Measurements from ENCODE around the gene TNNT3.

Gene TNNT3

GRCh38 chr11:1909524-1909923, 10.0 kb upstream of the TNNT3 start:
- Histone ChIP-seq H3K27ac (ENCODE audit: low read depth, low read length) (no peak overlapping the region), H3K36me3 (ENCODE audit: insufficient read depth, low read length) (no peaks in the 10 kb centered on the region), H3K27me3 (ENCODE audit: control insufficient read depth in 1 of 2, insufficient read depth in 2 of 2, low read length in 2 of 2) (no peaks in the 10 kb centered on the region), H3K4me3 (ENCODE audit: low read depth in 1 of 2, low read length in 2 of 2) (no peak overlapping the region), H3K4me1 (ENCODE audit: insufficient read depth, low read length) (peaks cover 7% of the 10 kb centered on the region), H3K9ac (ENCODE audit: low read length) (no peak overlapping the region), H3K9me3 (ENCODE audit: low read length) (no peaks in the 10 kb centered on the region)

GRCh38 chr11:1912289-1912878, 7.1 kb upstream of the TNNT3 start:
- Histone ChIP-seq H3K9me3 (ENCODE audit: low read length) (no peaks in the 10 kb centered on the region), H3K27me3 (ENCODE audit: control insufficient read depth in 1 of 2, insufficient read depth in 2 of 2, low read length in 2 of 2) (no peaks in the 10 kb centered on the region), H3K27ac (ENCODE audit: low read depth, low read length) (no peak overlapping the region), H3K36me3 (ENCODE audit: insufficient read depth, low read length) (no peaks in the 10 kb centered on the region), H3K4me1 (ENCODE audit: insufficient read depth, low read length) (peaks cover 7% of the 10 kb centered on the region), H3K4me3 (ENCODE audit: low read depth in 1 of 2, low read length in 2 of 2) (no peak overlapping the region), H3K9ac (ENCODE audit: low read length) (no peak overlapping the region)

GRCh38 chr11:1913271-1914060, 6.0 kb upstream of the TNNT3 start:
- Histone ChIP-seq H3K27me3 (ENCODE audit: control insufficient read depth in 1 of 2, insufficient read depth in 2 of 2, low read length in 2 of 2) (no peaks in the 10 kb centered on the region), H3K4me1 (ENCODE audit: insufficient read depth, low read length) (peaks cover 6% of the 10 kb centered on the region), H3K36me3 (ENCODE audit: insufficient read depth, low read length) (no peaks in the 10 kb centered on the region), H3K9ac (ENCODE audit: low read length) (no peak overlapping the region), H3K4me3 (ENCODE audit: low read depth in 1 of 2, low read length in 2 of 2) (no peak overlapping the region), H3K27ac (ENCODE audit: low read depth, low read length) (no peak overlapping the region), H3K9me3 (ENCODE audit: low read length) (no peaks in the 10 kb centered on the region)

- H3K36me3 ChIP-seq (ENCODE audit: insufficient read depth, low read length), result no peaks in the 10 kb centered on the region
- no peak overlapping the region for H3K4me3 ChIP-seq (ENCODE audit: low read depth in 1 of 2, low read length in 2 of 2)
- no peak overlapping the region for H3K9ac ChIP-seq (ENCODE audit: low read length)
- no peak overlapping the region for H3K27ac ChIP-seq (ENCODE audit: low read depth, low read length)
- no peaks in the 10 kb centered on the region for H3K4me1 ChIP-seq (ENCODE audit: insufficient read depth, low read length)
- H3K27me3 ChIP-seq (ENCODE audit: control insufficient read depth in 1 of 2, insufficient read depth in 2 of 2, low read length in 2 of 2), result no peaks in the 10 kb centered on the region
- no peaks in the 10 kb centered on the region for H3K9me3 ChIP-seq (ENCODE audit: low read length)
These were observed 3.7 kb upstream of the TNNT3 start for GRCh38 chr11:1915795-1916131.

GRCh38 chr11:1916132-1916985, 3.1 kb upstream of the TNNT3 start:
- H3K9ac ChIP-seq (ENCODE audit: low read length), result no peak overlapping the region
- H3K4me3 ChIP-seq (ENCODE audit: low read depth in 1 of 2, low read length in 2 of 2), result no peak overlapping the region
- H3K9me3 ChIP-seq (ENCODE audit: low read length), result no peaks in the 10 kb centered on the region
- no peaks in the 10 kb centered on the region for H3K4me1 ChIP-seq (ENCODE audit: insufficient read depth, low read length)
- no peaks in the 10 kb centered on the region for H3K27me3 ChIP-seq (ENCODE audit: control insufficient read depth in 1 of 2, insufficient read depth in 2 of 2, low read length in 2 of 2)
- no peaks in the 10 kb centered on the region for H3K36me3 ChIP-seq (ENCODE audit: insufficient read depth, low read length)
- H3K27ac ChIP-seq (ENCODE audit: low read depth, low read length), result no peak overlapping the region

- Histone ChIP-seq H3K4me1 (ENCODE audit: insufficient read depth, low read length) (no peaks in the 10 kb centered on the region), H3K27me3 (ENCODE audit: control insufficient read depth in 1 of 2, insufficient read depth in 2 of 2, low read length in 2 of 2) (no peaks in the 10 kb centered on the region), H3K27ac (ENCODE audit: low read depth, low read length) (no peak overlapping the region), H3K9me3 (ENCODE audit: low read length) (no peaks in the 10 kb centered on the region), H3K4me3 (ENCODE audit: low read depth in 1 of 2, low read length in 2 of 2) (no peak overlapping the region), H3K9ac (ENCODE audit: low read length) (no peak overlapping the region), H3K36me3 (ENCODE audit: insufficient read depth, low read length) (no peaks in the 10 kb centered on the region)
These were observed 2.4 kb upstream of the TNNT3 start for GRCh38 chr11:1916986-1917522.

GRCh38 chr11:1917523-1918435, 1.7 kb upstream of the TNNT3 start:
- no peaks in the 10 kb centered on the region for H3K36me3 ChIP-seq (ENCODE audit: insufficient read depth, low read length)
- H3K9me3 ChIP-seq (ENCODE audit: low read length), result no peaks in the 10 kb centered on the region
- no peaks in the 10 kb centered on the region for H3K27me3 ChIP-seq (ENCODE audit: control insufficient read depth in 1 of 2, insufficient read depth in 2 of 2, low read length in 2 of 2)
- H3K4me3 ChIP-seq (ENCODE audit: low read depth in 1 of 2, low read length in 2 of 2), result no peak overlapping the region
- no peaks in the 10 kb centered on the region for H3K4me1 ChIP-seq (ENCODE audit: insufficient read depth, low read length)
- no peak overlapping the region for H3K27ac ChIP-seq (ENCODE audit: low read depth, low read length)
- no peak overlapping the region for H3K9ac ChIP-seq (ENCODE audit: low read length)

- no peaks in the 10 kb centered on the region for H3K36me3 ChIP-seq (ENCODE audit: insufficient read depth, low read length)
- no peaks in the 10 kb centered on the region for H3K9me3 ChIP-seq (ENCODE audit: low read length)
- no peaks in the 10 kb centered on the region for H3K27me3 ChIP-seq (ENCODE audit: control insufficient read depth in 1 of 2, insufficient read depth in 2 of 2, low read length in 2 of 2)
- no peak overlapping the region for H3K4me3 ChIP-seq (ENCODE audit: low read depth in 1 of 2, low read length in 2 of 2)
- H3K9ac ChIP-seq (ENCODE audit: low read length), result no peak overlapping the region
- no peak overlapping the region for H3K27ac ChIP-seq (ENCODE audit: low read depth, low read length)
- H3K4me1 ChIP-seq (ENCODE audit: insufficient read depth, low read length), result no peaks in the 10 kb centered on the region
These were observed 827 bp upstream of the TNNT3 start for GRCh38 chr11:1918436-1919315.

GRCh38 chr11:1920128-1920908, 815 bp downstream of the TNNT3 start:
- Histone ChIP-seq H3K4me1 (ENCODE audit: insufficient read depth, low read length) (no peaks in the 10 kb centered on the region), H3K9ac (ENCODE audit: low read length) (no peak overlapping the region), H3K27ac (ENCODE audit: low read depth, low read length) (no peak overlapping the region), H3K27me3 (ENCODE audit: control insufficient read depth in 1 of 2, insufficient read depth in 2 of 2, low read length in 2 of 2) (no peaks in the 10 kb centered on the region), H3K36me3 (ENCODE audit: insufficient read depth, low read length) (no peaks in the 10 kb centered on the region), H3K9me3 (ENCODE audit: low read length) (no peaks in the 10 kb centered on the region), H3K4me3 (ENCODE audit: low read depth in 1 of 2, low read length in 2 of 2) (no peak overlapping the region)

All from muscle layer of colon (tissue), 2 donors.